ENCODE data around the gene ADCY2.

- TF ChIP-seq YY1 (IDR thresholded peaks at IDR 0.05; ENCODE audit: insufficient read depth, insufficient read length) (no peak), SUZ12 (IDR thresholded peaks at IDR 0.05; ENCODE audit: extremely low read depth, insufficient read depth, insufficient read length) (no peak)
These were observed 477.3 kb downstream of the ADCY2 start for GRCh38 chr5:7873216-7873615.
